HG03469 (cell line): ENCODE measurements around the gene OSBPL1A.
"Not testable (repeated sequence)": the region's sequence is repeated elsewhere in the genome, so short reads cannot be mapped to it uniquely, and the experiment has no call there.

Experiments
- ATAC-seq: cut with Tn5 transposase; IDR thresholded peaks from one replicate; pipeline ENCODE4 v1.9.1; 2021; ENCODE audit warnings: mild to moderate bottlenecking, moderate library complexity, moderate number of reproducible peaks; ENCODE audit not compliant: unreplicated experiment

Gene OSBPL1A

DNA sequence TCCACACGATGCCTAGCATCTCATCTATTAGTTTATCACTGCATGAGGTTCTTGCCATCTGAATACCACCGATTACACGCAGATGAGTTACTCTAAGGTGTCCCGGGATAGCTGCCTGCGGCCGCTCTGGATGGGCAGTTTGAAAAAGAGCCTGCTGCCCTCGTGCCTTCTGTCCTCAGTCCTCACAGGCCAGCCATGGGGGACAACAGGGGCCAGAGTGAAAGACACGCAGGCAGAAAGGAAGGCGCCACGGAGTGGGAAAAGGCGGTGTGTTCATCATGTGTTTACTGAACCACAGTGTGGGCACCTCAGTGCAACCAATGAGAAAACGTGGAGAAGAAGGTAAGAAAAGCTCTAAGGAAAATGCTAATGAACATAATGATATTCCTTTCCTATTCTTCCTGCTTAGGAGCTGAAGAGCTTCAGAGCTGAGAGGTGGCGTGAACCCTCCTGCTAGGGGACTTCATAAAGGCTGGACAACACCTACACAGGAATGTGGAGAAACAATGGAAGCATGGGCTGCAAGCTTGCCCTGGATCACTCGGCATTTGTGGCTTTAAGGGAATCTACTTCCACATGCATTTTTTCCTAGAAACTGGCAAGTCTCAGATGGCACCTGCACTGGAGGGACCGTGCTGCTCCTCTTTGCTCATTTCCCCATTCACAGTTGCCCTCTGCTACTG is 207.8 kb downstream of the OSBPL1A start:
- ATAC-seq: no peak

DNA sequence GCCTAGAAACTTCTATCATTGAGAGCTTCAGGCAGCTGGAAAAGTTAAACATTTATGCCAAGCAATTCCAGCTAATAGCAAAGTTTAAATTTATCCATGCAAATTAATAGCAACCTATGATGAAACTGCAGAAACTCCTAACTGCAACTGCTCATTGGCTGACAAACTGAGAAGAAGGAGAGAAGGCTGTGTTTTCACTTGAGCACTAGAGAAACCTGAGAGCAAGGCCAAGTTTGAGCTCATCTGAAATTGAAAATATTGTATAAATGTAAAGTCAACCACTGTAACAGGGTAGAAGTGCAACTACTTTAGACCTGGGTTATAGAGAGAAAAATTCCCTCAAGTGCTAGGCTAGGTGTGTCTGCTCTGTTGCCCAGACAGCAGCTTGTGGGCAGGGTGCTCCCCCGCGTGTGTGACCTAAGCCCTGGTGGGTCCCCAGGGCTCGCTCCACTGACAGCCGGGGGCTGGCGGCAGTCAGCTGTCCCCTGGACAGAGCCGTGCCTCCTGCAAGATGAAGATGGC is 208.6 kb downstream of the OSBPL1A start:
- ATAC-seq: peak; percentile 80

DNA sequence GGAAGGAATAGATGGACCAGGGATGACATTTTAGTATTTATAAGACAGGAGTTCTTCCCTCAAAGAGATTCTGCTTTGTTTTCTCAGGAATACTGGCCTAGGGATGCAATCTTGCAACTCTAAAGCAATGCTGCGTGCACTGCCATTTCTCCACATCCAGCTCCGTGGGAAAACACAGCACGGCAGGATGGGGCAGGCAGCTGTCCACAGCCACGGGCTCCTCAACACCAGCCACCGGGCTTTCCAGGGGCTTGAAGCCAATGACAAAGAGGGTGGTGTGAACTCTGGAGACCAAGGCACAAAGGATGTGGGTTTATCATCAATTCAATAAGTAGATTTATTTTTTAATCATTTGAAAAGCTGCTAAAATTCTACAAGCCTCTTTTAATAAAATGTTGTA is 209.5 kb downstream of the OSBPL1A start:
- no peak for ATAC-seq

DNA sequence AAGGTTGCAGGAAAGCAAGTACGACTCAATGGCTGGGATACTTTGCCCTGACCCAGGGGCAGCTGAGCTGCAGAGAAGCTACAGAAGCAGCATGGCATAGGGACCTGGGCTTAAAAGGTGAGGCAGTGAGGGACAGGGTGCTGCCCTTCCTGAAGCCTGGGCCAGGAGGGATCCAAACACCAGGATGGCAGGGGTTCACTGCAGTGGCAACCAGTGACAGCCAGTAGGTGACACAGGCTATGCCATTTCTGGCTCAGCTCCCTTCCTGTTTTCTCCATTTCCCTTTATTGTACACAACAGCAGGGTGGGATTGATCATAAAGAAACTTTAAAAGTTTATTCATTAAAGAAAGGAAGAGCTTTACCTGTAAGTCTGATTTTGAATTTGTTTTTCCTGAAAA is 209.9 kb downstream of the OSBPL1A start:
- ATAC-seq: no peak

DNA sequence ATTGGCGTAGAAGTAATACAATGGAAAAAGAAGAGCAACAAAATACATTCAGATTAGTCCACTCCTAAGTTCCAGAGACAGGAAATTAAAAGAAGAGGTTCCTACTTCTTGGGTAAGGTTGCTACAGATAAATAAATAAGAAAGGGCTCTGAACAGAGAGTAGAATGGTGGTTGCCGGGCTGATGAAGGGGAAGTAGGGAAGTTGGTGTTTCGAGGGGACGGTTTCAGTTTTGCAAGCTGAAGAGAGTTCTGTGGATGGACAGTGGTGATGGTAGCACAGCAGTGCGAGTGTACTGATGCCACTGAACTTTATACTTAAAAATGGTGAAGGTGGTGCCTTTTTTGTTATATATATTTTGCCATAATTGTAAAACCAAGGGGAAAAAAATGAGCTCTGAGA is 210.6 kb downstream of the OSBPL1A start:
- ATAC-seq: peak; percentile 41

DNA sequence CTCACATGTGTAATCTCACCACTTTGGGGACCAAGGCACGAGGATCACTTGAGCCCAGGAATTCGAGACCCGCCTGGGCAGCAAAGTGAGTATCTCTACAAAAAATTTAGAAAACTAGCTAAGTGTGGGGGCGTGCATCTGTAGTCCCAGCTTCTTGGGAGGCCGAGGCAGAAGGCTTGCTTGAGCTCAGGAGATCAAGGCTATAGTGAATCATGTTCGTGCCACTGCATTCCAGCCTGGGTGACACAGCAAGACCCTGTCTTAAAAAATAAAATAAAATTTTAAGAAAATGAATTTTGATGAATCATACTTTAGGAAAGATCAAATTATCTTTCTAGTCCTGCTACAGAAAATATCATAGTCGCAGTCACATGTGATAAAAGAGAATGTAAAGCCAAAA is 211.8 kb downstream of the OSBPL1A start:
- no peak for ATAC-seq

DNA sequence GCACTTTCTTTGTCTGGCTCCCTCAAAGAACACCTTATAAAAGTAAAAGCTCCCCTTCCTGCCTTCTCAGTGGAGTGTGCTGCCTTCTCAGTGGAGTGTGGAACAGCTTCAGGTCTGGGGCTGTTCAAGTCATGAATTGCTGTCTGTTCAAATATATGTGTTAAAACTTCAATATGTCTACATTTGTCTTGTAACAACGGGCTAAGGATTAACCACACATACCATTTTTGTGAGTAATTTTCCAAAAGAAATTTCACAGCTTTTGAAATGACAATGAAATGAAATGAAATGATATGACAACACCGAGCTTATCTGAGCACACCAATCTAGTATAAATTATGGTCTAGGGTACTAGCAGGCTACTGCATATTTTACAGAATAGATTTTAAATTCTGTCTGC is 215.8 kb downstream of the OSBPL1A start:
- no peak for ATAC-seq

DNA sequence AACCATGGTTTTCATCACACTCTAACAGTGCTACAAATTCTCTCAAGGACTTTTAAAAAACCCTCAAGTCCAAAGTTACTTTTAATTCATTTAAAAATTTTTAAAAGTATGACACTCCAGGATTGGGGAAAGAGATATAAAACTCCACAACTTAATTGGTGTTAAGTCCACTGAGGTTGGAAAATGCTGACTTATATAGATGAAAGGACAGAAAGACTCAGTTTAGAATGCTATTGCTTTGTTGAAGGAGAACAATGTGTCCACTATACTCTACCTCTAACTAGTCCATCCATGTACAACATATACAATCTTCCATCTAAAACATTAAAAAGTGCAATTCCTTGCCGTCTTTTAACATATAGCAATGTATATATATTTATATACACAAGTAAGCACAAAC is 217.6 kb downstream of the OSBPL1A start:
- ATAC-seq: no peak

DNA sequence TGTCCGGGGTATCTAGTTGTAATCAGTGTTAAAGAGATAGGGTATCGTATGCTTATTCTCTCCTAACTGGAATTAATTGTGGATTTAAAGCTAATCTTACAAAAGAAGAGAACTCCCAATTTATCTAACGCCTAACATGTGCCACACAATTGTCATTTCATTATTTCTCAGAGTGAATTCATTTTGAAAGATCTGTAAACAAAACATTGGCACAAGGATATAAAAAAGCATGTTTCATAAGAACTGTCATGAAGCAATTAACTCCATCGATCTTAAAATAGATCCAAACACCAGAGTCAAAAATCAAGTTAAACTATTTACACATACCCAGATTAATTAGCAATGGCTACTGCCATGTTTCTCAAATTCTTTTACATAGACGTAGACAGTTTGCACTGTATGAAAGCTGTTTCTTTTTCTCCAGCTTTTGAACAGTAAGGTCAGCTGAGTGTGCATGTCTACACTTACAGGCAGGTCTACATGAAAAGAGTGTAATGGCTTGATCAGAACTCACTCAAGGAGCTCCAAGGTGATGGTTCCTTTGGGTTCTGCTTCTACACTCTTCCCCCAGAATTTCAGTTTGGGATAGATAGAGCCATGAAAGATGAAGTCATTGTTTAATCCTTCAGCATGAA is 220.0 kb downstream of the OSBPL1A start:
- ATAC-seq: no peak

DNA sequence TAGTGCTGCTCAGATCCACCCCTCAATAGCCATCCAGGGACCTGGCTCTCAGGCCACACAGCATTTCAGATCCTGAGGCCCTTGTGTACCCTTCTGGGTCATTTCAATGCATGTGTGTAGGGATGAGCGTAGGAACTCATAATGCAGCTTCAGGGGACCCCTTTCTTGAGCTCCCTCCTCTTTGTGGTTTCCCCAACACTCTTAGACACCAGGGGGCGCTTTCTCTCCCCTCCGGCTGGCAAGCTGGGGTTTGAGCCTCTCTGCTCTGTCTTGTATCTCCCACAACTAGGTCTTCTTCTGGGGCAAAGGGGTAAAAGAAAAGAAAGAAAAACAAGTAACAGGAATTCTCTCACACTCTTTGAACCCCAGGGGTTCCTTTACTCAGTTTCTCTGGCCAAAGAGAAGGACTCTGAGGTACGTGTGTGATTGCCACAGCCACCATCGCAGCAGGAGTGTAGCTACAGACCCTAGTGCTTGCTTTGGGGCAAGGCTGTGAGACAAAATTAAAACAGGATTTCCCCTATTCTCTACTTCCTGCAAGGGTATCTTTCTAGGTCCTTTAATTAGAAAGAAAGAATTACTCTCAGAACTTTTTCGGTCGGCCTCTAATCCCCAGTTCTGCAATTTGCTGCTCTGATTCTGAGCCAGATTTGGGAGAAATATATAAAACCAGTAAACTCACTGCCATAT is 220.8 kb downstream of the OSBPL1A start:
- peak; percentile 80 for ATAC-seq

DNA sequence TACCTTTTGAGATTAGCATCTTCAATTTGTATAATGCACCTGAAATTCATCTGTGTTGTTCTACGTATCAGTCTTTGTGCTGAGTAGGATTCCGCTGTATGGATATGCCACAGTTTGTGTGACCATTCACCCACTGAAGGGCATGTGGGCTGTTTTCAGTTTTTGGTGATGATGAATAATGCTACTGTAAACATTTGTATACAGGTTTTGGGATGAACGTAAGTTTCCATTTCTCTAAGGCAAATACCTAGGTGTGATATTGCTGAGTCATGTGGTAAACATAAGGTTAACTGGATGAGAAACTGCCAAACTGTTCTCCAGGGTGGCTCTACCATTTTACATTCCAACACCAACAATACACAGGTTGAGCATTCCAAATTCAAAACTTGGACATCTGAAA is 223.6 kb downstream of the OSBPL1A start:
- ATAC-seq: no peak

DNA sequence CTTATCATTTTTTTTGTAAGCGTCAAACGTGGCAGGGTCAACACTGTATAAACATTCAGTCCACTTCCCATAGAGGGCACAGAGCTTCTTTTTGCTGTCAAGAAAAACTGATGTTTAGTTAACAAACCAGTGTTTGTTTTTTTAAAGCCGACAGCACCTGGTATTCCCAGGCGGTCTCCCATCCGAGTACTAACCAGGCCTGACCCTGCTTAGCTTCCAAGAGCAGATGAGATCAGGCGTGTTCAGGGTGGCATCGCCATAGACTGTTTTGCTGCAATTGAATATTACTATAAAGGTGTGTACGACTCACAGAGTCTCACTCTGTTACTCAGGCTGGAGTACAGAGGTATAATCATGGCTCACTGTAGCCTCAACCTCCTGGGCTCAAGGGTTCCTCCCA is 227.3 kb downstream of the OSBPL1A start:
- ATAC-seq: no peak

DNA sequence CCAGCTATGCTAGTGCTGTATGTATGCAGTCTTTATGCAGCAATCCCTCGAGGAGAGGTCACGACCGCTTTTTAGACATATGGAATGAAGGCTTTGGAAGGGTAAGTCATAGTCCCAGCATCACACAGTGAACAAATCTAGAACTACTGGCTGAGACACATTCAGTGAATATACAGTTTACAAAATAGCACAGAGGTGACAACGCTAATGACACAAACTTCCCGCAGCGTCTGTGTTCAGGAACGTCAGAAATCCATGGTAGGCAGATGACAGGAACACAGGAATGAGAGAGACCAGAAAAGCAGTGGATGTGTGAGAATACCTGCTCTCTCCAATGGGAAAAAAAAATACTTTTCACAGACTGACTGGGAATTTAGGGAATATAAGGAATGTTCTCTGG is 229.1 kb downstream of the OSBPL1A start:
- no peak for ATAC-seq

DNA sequence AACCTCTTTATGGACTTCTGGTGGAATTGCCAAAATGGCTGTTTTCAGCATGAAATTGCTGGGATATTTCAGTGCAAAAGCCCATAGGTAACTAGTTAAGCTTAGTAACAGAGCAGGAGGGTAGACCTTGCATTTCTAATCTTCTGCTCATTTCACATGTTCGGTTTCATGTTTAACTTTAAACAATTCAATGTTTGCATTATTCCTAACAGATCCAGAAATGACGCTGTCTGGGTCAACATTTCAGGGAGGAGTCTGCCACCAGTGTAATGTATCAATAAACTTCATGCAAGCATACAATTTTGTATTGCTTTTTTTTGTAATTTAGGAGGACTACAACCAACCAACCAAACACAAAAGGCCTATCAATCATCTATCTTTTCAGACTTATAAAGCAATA is 236.3 kb downstream of the OSBPL1A start:
- ATAC-seq: no peak

DNA sequence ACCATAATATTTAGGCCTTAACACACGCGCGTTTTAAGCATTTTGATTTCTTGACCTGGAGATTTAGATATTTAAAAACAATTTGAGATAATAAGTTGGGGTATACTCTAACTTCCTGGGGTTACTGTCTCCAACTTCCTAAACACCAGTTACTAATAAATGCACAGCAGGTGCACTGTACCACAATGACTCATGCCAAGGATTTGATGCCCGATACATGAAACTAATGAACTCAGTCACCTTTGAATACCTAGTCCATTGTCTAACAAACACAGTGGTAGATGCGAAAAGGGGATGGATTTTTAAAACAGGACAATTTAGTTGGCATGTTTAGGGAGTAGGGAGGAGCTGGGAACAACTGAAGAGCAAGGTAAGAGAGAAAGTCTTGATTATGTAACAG is 237.5 kb downstream of the OSBPL1A start:
- no peak for ATAC-seq

DNA sequence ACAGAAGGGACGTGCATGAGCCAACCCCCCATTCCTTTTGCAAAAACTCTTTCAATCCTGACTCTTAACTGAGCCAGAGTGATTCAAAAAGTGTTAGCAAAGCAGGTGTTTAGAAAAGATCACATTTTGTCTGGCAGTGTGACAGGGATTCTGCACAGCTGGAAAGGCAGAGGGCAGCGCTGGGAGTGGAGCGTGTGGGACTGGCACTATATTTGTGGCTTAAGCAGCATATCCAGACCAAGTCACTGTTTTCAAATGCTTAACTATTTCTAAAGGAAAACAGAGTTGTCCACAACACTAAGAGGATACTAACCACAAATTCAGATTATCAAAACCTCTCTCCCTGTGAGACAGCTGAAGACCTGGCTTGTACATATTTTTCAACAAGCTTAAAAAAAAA is 239.8 kb downstream of the OSBPL1A start:
- no peak for ATAC-seq

DNA sequence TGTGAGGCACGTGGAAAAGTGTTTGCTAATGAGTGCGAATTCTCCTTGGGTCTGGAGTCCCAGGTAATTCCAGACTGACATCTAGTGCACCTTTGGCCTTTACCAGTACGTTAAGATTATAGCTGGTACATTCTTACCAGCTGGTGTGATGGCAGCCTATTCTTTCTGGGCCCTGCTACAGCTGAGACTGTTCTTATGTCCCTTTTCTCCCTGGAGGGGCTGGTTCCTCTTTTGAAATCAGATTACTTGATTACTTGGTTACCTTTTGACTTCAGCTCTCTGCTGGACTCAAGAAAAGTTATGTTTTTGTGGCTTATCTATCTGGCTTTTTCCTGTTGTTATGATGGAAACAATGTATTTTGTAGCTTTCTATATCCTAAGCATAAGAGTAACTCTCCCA is 244.2 kb downstream of the OSBPL1A start:
- no peak for ATAC-seq

DNA sequence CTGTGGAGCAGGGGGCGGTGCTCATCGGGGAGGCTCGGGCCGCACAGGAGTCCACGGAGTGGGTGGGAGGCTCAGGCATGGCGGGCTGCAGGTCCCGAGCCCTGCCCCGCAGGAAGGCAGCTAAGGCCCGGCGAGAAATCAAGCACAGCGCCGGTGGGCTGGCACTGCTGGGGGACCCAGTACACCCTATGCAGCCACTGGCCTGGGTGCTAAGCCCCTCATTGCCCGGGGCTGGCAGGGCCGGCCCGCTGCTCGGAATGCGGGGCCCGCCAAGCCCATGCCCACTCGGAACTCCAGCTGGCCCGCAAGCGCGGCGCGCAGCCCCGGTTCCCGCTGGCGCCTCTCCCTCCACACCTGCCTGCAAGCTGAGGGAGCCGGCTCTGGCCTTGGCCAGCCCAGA is 248.0 kb downstream of the OSBPL1A start:
- not testable (repeated sequence) for ATAC-seq

DNA sequence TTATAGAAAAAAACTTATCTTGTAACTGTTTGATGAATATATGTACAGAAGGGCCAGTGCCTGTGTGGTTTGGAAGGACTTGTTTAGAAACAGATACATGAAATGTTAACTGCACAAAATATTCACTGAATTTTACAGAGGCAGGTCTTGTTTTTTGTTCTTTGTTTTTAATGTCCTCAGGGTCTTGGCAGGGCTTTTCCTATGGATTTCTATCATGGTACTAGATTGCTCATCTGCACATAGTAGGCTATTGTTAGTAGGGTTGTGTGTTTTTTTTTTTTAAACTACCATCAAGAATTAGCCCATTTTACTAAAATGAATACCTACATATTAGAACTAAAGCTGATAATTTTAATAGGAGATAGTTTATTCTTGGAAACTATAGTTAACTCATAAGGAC is 255.2 kb downstream of the OSBPL1A start:
- ATAC-seq: no peak

DNA sequence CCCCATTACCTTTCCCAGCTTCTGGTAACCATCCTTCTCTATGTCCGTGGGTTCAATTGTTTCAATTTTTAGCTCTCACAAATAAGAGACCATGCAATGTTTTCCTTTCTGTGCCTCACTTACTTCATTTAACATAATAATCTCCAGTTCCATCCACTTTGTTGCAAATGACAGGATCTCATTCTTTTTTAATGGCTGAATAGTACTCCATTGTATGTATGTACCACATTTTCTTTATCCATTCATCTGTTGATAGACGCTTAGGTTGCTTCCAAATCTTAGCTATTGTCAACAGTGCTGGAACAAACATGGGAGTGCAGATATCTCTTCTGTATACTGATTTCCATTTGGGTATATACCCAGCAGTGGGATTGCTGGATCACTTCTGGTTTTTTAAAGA is 256.9 kb downstream of the OSBPL1A start:
- no peak for ATAC-seq

DNA sequence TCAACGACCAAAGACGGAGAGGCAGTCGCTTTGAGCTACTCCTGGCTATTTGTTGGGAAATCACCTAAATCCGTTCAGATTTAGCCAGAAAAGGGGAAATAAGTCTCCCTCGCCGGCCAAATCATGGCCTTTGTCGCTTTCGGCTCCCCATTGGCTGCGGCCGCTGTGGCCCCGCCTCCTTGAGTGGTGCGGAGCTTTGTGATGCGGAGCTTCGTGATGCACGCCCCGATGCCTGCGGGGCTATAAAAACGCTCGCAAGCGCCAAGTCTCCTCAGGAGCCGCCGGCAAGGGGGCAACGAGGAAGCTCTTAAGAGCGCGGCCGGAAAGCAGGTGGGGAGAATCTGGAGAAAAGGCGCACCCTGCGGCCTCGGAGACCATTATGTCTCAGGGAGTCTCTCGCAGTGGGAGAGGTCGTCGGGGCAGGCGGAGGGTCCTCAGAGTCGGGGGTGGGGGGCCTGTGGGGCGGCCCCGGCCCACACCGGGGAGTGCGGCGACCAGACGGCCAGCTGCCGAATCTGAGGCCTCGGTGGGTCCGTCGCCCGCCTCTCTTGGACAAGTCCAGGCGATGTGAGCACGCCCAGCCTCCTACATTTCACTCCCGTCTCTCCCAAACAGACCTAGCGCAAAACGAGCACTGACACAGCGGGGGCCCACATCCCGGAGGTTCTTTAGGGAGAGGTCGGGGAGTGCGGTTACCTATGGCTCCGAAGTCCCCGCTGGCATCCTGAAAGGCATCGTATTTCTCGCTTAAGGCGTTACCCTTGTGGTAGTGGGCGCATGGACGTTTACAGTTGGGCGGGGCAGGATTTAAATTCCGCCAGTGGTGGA is 258.6 kb downstream of the OSBPL1A start, which contains the start of gene CABYR:
Gene CABYR (plus strand): TSS at position 274 of the 828 bp plus-strand sequence. CDS start 4,053 bp downstream, outside the sequence.
- peak; percentile 91 for ATAC-seq
